Effector memory CD4-positive, alpha-beta T cell (primary cell): ENCODE data around the gene GMEB2.

Experiments
- DNase-seq, 3 donors: peaks; one replicate each; pipeline ENCODE4 v3.0.0-alpha.2; 2020
- H3K27ac ChIP-seq: 2 replicates; pipeline ENCODE4 v1.7.0; 2013; ENCODE audit warnings: mild to moderate bottlenecking, low read length, moderate library complexity; ENCODE audit not compliant: insufficient read depth, poor library complexity, severe bottlenecking
- H3K27me3 ChIP-seq: replicated peaks from 2 replicates; pipeline ENCODE4 v1.7.0; 2013; ENCODE audit warnings: mild to moderate bottlenecking, low read length; ENCODE audit not compliant: insufficient read depth, control insufficient read depth, poor library complexity, severe bottlenecking
- H3K36me3 ChIP-seq: 2 replicates; pipeline ENCODE4 v1.7.0; 2013; ENCODE audit warnings: mild to moderate bottlenecking, low read length, moderate library complexity; ENCODE audit not compliant: control insufficient read depth, insufficient read depth
- H3K4me1 ChIP-seq: 2 replicates; pipeline ENCODE4 v1.7.0; 2013; ENCODE audit warnings: low read length, mild to moderate bottlenecking; ENCODE audit not compliant: control insufficient read depth, insufficient read depth, poor library complexity, severe bottlenecking
- H3K4me3 ChIP-seq: 2 replicates; pipeline ENCODE4 v1.7.0; 2013; ENCODE audit warnings: low read length, low read depth, mild to moderate bottlenecking; ENCODE audit not compliant: insufficient read depth, poor library complexity, severe bottlenecking
- H3K9me3 ChIP-seq: 2 replicates; pipeline ENCODE4 v1.7.0; 2013; ENCODE audit warnings: mild to moderate bottlenecking, low read length, moderate library complexity; ENCODE audit not compliant: control insufficient read depth

Gene GMEB2

DNA sequence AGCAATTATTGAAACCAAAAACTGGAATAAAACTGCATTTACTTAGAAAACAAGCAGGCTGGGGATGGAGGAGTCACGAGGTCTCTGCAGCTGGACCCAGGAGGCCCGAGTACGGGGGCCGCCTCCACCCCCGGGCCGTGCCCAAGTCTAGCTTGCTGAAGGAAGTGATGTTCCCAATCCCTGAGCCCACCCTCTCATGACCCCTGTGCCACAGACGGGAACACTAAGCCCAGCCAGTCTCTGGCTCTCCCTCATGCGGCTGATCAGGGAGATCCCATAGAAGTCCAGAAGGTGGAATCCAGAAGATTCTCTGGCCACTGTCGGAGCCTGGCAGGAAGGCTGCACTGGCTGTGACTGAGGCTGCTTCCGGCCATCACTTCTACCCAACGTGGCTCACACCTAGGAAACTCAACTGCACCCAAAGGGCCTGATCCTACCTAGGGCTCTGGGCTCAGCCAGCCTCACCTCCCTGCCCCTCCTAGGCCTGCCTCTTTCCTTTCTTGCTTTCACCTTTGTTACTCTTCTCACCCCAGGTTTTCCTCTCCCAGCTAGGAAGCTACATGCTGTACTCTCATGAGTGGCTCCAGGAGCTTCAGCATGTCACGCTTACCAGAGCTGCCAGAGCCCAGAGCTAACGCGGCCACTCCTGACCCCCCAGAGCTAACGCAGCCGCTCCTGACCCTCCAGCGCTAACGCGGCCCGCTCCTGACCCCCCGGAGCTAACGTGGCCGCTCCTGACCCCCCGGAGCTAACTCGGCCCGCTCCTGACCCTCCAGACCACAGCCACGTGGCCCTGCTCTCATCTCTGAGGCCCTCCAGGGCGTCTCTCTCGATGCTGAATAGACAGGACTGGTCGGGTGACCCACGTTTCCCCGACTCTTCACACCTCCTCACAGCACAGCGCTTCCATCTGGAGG lies 28.2 kb downstream of the GMEB2 start:
- Histone ChIP-seq H3K4me1 (no peaks in the 10 kb centered on the region), H3K36me3 (peaks cover 37% of the 10 kb centered on the region), H3K27ac (no peak overlapping the region), H3K27me3 (no peaks in the 10 kb centered on the region), H3K4me3 (no peak overlapping the region), H3K9me3 (no peaks in the 10 kb centered on the region)
- no peak for DNase-seq

GRCh38 chr20:63597651-63598478 lies 29.0 kb downstream of the GMEB2 start:
- H3K27me3 ChIP-seq = no peaks in the 10 kb centered on the region
- H3K36me3 ChIP-seq = peaks cover 42% of the 10 kb centered on the region
- no peaks in the 10 kb centered on the region for H3K4me1 ChIP-seq
- H3K4me3 ChIP-seq = no peak overlapping the region
- DNase-seq = no peak
- no peak overlapping the region for H3K27ac ChIP-seq
- no peaks in the 10 kb centered on the region for H3K9me3 ChIP-seq

- Histone ChIP-seq H3K36me3 (peaks cover 48% of the 10 kb centered on the region), H3K27me3 (no peaks in the 10 kb centered on the region), H3K9me3 (no peaks in the 10 kb centered on the region), H3K4me3 (no peak overlapping the region), H3K4me1 (no peaks in the 10 kb centered on the region), H3K27ac (no peak overlapping the region)
- no peak for DNase-seq
Observed at GRCh38 chr20:63596423-63596822, 30.5 kb downstream of the GMEB2 start.

DNA sequence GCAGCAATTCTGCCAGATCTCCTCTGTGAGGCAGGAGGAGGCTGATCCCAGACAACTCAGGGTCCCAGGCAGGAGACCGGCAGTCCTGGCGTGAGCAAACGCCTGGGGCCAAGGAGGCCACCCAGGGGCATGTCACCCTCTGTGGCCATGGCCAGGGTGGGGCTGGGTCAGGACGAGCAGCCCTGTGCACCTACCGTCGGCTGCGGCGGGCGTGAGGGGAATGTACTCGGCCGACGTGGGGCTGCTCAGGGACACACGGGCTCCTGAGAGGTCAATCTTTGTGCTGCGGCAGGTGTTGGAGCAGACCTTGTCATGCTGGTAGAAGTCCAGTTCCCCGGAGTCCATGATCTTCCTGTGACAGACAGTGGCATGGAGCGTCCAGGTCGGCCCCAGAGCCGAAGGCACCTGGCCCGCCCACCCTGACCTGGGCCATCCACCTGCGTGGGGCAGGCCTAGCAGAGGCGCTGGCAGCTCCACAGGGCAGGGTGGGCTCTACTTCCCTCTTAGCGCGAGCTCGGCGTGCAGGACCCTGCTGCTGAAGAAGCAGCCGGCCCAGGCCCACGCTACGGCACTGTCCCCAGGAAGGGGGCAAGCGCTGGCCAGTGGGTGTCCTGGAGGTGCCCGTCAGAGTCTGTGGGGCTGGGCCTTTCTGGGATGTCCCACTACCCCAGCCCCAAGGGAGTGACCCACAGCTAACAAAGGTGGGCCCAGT lies 31.3 kb downstream of the GMEB2 start:
- Histone ChIP-seq H3K36me3 (peaks cover 55% of the 10 kb centered on the region), H3K4me1 (no peaks in the 10 kb centered on the region), H3K9me3 (no peaks in the 10 kb centered on the region), H3K4me3 (no peak overlapping the region), H3K27ac (no peak overlapping the region), H3K27me3 (no peaks in the 10 kb centered on the region)
- no peak for DNase-seq

DNA sequence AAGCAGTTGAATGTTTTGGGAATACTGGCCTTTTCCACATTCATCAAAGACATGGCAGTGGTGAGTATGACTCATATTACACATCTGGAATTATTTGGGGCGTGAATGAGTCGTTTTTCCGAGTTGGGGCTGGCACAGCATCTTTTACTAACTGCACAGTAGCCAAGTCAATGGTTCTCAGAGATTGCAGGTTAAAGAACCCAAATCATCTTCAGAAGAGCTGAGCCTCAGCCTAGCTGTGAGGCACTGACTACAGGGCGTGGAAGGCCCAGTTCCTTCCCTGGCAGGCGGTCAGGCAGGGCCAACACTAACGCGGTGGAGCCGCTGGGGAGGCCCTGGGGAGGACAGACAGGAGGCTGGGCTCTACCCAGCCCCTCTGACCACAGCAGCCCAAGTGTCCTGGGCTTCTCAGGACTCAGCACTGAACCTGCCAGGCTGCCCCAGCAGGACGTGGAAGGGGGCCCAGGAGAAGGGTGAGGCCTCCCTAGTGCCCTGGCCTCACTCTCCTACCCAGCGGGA lies 32.8 kb downstream of the GMEB2 start:
- no peaks in the 10 kb centered on the region for H3K9me3 ChIP-seq
- H3K36me3 ChIP-seq = peaks cover 65% of the 10 kb centered on the region
- H3K4me1 ChIP-seq = no peaks in the 10 kb centered on the region
- DNase-seq = no peak
- no peaks in the 10 kb centered on the region for H3K27me3 ChIP-seq
- no peak overlapping the region for H3K27ac ChIP-seq
- no peak overlapping the region for H3K4me3 ChIP-seq

DNA sequence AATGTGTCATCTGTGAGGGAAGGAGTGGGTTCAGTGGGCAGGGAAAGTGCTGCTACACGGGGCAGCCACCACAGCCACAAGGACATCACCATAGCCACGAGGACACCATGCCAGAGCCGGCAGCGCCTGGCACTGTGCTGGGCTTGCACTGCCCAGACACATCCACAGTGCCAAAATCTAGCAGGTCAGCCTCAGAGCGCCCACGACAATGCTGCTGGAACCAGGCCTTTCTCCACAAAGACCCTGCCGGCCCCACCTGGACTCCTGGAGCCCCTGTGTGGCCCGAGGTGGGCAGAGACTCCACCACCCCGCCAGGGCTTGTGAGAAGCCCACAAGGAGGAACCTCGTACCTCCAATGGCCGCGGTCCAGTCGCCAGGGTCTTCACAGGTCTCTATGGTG lies 34.2 kb downstream of the GMEB2 start:
- peaks cover 57% of the 10 kb centered on the region for H3K36me3 ChIP-seq

GRCh38 chr20:63591786-63592355 lies 35.0 kb downstream of the GMEB2 start:
- Histone ChIP-seq H3K4me1 (peaks cover 4% of the 10 kb centered on the region), H3K27ac (no peak overlapping the region), H3K4me3 (no peak overlapping the region), H3K36me3 (peaks cover 52% of the 10 kb centered on the region), H3K9me3 (no peaks in the 10 kb centered on the region), H3K27me3 (no peaks in the 10 kb centered on the region)
- no peak for DNase-seq

More for the DNA sequence above, 34.2 kb downstream of the GMEB2 start:
- Histone ChIP-seq H3K27me3 (no peaks in the 10 kb centered on the region), H3K27ac (no peak overlapping the region), H3K4me1 (peaks cover 4% of the 10 kb centered on the region), H3K4me3 (no peak overlapping the region), H3K9me3 (no peaks in the 10 kb centered on the region)
- DNase-seq = no peak

DNA sequence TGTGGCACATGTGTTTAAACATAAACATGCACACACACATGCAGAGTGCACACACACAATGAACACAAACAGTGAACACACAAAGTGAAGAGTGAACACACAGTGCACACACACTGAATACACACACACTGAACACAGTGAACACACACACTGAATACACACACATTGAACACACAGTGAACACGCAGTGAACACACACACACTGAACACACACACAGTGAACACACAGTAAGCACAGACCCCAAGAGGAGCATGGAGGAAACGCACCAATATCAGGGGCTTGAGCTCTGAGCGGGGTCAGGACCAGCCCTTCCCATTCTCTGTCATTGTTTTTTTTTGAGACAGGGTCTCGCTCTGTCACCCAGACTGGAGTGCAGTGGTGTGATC lies 35.8 kb downstream of the GMEB2 start:
- peaks cover 4% of the 10 kb centered on the region for H3K4me1 ChIP-seq
- no peak for DNase-seq
- no peak overlapping the region for H3K4me3 ChIP-seq
- H3K36me3 ChIP-seq = peaks cover 52% of the 10 kb centered on the region
- H3K9me3 ChIP-seq = no peaks in the 10 kb centered on the region
- H3K27ac ChIP-seq = no peak overlapping the region
- H3K27me3 ChIP-seq = no peaks in the 10 kb centered on the region

GRCh38 chr20:63590218-63591146 lies 36.4 kb downstream of the GMEB2 start:
- Histone ChIP-seq H3K36me3 (peaks cover 47% of the 10 kb centered on the region), H3K27ac (no peak overlapping the region), H3K9me3 (no peaks in the 10 kb centered on the region), H3K27me3 (no peaks in the 10 kb centered on the region), H3K4me1 (peaks cover 4% of the 10 kb centered on the region), H3K4me3 (no peak overlapping the region)
- no peak for DNase-seq
